8988T (cell line): ENCODE measurements around the gene MKX.

ENCODE experiments used
- DNase-seq: peaks from one replicate; pipeline ENCODE4 v3.0.0; 2011

The MKX gene

DNA sequence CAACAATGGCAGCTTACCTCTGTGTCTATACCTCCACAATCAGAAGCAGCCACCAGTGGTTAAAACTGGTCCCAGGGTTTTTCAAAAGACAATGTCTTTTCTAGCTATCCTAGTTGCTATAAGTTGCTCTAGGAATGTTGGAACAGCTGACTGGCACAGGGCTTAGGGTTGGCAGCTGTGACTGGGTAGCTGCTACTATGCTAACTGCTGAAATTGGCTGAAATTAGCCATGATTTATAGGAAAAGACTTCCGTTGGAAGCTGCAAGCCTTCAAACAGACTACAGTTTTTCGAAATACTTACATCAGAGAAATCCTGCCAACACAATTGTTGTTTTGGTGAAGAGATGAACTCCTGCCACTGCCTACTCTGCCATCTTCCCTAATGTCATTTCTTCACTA lies 102.3 kb downstream of the MKX start:
- no peak for DNase-seq

- DNase-seq = no peak
Observed at GRCh38 chr10:27642023-27642589, 103.5 kb downstream of the MKX start.

DNA sequence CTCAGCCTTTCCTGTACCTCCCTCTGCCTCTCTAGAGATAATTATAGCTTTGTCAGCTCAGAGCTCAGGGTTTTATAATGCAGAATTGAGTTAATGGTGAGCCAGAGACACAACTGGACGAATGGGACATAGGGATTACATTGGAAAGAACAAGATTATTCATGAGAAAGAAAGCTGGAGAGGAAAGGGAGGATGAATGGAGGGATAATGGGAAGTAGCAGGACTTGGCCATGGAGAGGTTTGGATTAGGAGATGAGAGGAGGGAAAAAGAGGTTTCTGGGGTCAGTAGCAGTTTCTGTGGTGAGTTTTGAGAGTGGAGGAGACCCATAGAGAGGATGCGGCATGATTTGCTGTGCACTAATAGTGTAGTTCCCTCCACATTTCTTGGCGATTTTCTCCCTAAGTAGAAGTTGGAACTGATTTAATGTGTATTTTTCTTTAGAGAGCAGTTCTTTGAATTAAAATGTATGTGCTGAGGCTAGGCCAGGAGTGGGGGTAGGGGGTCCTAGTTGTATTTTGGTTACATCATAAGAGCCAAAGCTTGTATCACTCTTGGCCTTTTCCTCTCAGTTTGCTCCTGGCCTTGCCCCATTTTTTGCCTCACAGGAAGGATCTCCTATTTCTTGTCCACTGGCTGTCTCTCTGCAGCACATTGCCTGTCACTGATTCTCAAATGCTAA lies 107.4 kb downstream of the MKX start:
- no peak for DNase-seq

- DNase-seq = no peak
Observed at GRCh38 chr10:27637601-27638000, 108.0 kb downstream of the MKX start.

- no peak for DNase-seq
Observed at GRCh38 chr10:27636816-27637215, 108.8 kb downstream of the MKX start.

- no peak for DNase-seq
Observed at GRCh38 chr10:27635699-27636270, 109.8 kb downstream of the MKX start.

DNA sequence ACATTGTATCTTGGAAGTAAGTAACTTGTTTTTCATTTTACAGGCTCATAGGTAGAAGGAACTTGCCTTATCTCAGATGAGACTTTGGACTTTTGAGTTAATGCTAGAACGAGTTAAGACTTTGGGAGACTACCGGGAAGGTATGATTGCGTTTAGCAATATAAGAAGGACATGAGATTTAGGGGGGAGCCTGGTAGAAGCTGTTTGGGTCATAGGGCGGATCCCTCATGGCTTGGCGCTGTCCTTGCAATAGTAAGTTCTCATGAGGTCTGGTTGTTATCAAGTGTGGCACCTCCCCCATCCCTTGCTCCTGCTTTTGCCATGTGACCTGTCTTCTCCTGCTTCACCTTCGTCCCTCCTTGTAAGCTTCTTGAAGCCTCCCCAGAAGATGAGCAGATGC lies 110.3 kb downstream of the MKX start:
- DNase-seq = no peak

GRCh38 chr10:27628621-27629020 lies 117.0 kb downstream of the MKX start:
- no peak for DNase-seq

GRCh38 chr10:27626890-27627289 lies 118.7 kb downstream of the MKX start:
- no peak for DNase-seq

DNA sequence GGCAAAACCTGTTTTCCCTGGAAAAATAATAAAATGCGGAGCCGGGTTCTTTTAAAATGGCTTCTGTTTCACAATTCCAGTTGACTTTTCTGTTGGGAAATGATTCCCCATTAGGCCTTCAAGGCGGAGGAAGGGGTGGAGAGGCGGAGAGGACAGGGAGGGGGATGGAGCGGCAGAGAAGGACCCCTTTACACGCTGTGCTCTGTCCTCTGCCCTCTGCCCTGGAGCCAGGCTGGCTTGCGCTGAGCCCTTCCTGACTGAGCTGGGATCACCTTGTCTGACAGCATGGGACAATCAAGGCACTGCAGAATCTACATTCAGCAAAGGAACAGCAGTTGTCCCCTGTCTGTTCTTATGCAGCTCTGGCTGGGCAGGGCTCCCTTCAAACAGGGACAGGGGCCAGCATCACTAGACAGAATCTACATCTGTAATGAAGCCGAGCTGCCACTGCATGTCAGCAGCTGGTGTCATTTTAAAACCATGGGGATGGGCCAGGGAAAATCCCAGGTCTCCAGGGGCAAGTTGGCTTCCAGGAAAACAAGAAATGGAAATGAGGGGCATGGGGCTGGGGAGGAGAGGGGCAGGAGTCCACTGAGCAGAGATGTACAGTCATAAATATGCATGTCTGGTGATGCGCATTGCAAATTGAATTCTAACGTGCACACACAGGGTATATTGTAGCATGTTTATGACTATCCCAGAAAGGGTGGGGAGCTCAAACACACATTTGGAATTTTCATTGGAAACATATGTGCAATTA lies 120.0 kb downstream of the MKX start:
- DNase-seq = no peak

- no peak for DNase-seq
Observed at GRCh38 chr10:27624941-27625340, 120.7 kb downstream of the MKX start.
